ENCODE results near the gene BICD1. TPM values are rescaled to one million over a fixed set of nuclear protein-coding genes. Genes with fewer than 3 reads are reported as not detected.
"Not testable (repeated sequence)": the region's sequence is repeated elsewhere in the genome, so short reads cannot be mapped to it uniquely, and the experiment has no call there.

BICD1 gene
- polyA plus RNA-seq, 2 of the 4 experiments (the other 2 are of a cell fraction), result 13.0 to 24.3 TPM

DNA sequence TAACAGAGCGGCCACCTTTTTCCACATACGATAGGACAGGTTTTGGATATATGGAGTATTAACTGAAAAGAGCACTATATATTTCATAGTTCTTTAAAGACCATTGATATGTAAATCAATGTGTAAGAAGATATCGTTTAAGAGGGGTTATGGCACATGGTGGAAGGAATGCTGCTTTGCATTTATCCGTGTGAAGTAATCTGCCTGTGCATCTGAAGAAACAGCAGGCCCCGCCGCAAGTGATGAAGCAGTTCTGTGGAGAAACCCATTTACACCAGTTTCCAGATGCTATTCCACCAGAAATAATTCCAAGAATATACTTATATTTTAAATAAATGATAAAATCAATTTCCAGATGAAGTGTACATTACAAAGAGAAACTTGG is 72.4 kb downstream of the BICD1 start:
- no peaks in the 10 kb centered on the region for H3K9me3 ChIP-seq
- no peak for TF ChIP-seq BHLHE40 (IDR thresholded peaks at IDR 0.05; ENCODE audit: low read depth, low read length)
- no peak for TF ChIP-seq FOSB (CRISPR knock-in tag; IDR thresholded peaks at IDR 0.05)
- TF ChIP-seq EHMT2 (IDR thresholded peaks at IDR 0.05; ENCODE audit: low read depth), result no peak
- no peak for TF ChIP-seq JUN (IDR thresholded peaks at IDR 0.05)
- TF ChIP-seq TP53 (CRISPR knock-in tag; IDR thresholded peaks at IDR 0.05), result no peak
- no peak for TF ChIP-seq ESRRA (IDR thresholded peaks at IDR 0.05; ENCODE audit: borderline replicate concordance, low read length)
- no peak for TF ChIP-seq RNF2 (IDR thresholded peaks at IDR 0.05; ENCODE audit: borderline replicate concordance, low read depth)
- no peak for TF ChIP-seq MAFK (IDR thresholded peaks at IDR 0.05; ENCODE audit: partially characterized antibody)
- no peak for TF ChIP-seq POLR2AphosphoS2 (conservative IDR thresholded peaks at IDR 0.05; ENCODE audit: low read length)
- TF ChIP-seq KDM1A (IDR thresholded peaks at IDR 0.05; ENCODE audit: low read depth), result no peak
- TF ChIP-seq RARB (CRISPR knock-in tag; IDR thresholded peaks at IDR 0.05), result no peak
- TF ChIP-seq, protein P1, sequence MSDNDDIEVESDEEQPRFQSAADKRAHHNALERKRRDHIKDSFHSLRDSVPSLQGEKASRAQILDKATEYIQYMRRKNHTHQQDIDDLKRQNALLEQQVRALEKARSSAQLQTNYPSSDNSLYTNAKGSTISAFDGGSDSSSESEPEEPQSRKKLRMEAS (IDR thresholded peaks at IDR 0.05), result no peak
- H3K4me2 ChIP-seq, result no peak overlapping the region
- POLR2A ChIA-PET, result no interaction called here
- H3K4me3 ChIP-seq, result no peak overlapping the region
- no peaks in the 10 kb centered on the region for H3K4me1 ChIP-seq
- WGBS (ENCODE audit: missing lambda C conversion rate), result 79% methylated on average over 6 of the region's 6 CpGs
- FAIRE-seq, result no peak
- no peak for ATAC-seq
- CTCF ChIA-PET, result no interaction called here
- H3K27ac ChIP-seq, result no peak overlapping the region
- DNase-seq (ENCODE audit: low read depth in 1 of 2, low spot score in 1 of 2), result no peak

DNA sequence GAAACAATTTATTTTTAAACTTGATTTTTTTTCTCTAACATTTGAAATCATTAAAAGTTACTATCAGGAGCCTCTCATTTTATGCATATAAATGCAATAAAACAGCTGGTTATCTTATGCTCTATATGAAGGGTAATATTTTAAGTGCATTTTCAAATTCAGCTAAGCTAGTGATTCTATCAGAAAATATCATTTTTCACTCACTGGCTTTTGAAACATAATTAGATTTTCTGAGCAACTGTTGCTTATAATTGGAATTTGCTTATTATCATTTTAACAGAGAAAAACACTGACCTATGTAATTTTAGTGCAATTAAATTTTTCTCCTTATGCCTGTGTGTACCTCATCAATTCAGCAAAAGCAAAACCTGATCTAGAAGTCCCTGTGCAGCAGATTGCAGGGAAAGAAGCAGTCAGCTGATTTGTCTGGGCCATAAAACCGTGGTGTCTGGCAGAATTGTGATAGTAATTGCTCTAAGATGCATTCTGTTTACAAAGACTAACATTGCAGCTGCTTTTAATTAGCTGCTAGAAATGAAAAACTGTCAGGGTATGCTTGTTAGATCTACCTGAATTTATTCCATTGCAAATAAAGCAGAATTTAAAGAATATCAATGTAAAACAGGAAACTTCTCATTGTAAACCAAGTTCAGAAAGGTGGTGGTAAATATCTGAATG is 75.0 kb downstream of the BICD1 start:
- H3K9me3 ChIP-seq, result no peaks in the 10 kb centered on the region
- no peaks in the 10 kb centered on the region for H3K4me1 ChIP-seq
- TF ChIP-seq, protein P2, sequence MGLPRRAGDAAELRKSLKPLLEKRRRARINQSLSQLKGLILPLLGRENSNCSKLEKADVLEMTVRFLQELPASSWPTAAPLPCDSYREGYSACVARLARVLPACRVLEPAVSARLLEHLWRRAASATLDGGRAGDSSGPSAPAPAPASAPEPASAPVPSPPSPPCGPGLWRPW (IDR thresholded peaks at IDR 0.05), result no peak
- ATAC-seq (no peak), FAIRE-seq (no peak), DNase-seq (ENCODE audit: low read depth in 1 of 2, low spot score in 1 of 2) (no peak)
- H3K4me3 ChIP-seq, result no peak overlapping the region
- 82% methylated on average over 1 of the region's 1 CpG for WGBS (ENCODE audit: missing lambda C conversion rate)
- H3K27ac ChIP-seq, result no peak overlapping the region
- no peak overlapping the region for H3K4me2 ChIP-seq
- ChIA-PET POLR2A (no interaction called here), CTCF (interaction anchor here (1.1 to 1.6 kb wide), 2 partner anchors 26 to 47 kb away, joined by 3 to 4 read pairs; no protein-coding TSS in a partner anchor)

DNA sequence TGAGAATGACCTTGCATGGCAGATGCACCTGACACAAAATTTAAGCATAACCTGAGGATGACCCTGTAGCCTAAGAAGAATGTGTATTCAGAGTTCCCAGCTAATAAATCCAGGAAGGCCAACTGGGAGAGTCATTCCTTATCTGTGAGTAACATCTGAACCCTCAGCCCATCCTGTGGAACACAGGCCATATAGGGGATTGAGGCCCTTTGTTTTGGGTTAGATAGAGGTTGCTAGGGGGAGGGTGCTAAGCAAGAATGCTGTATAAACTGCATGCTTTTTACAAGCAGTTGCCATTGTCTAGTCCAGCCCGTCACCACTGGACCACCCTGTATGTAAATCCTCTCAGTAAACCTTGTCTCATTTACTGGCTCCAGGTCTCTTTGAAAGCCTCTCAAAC is 77.0 kb downstream of the BICD1 start:
- no peak for FAIRE-seq
- peak in 1 of 2 experiments; percentile 59 for DNase-seq (ENCODE audit: low read depth in 1 of 2, low spot score in 1 of 2)
- WGBS (ENCODE audit: missing lambda C conversion rate), result 83% methylated on average over 1 of the region's 1 CpG
- peak in 1 of 2 experiments; percentile 48; a peak in 2 of 6 replicates for ATAC-seq
- TF ChIP-seq GATA3 (IDR thresholded peaks at IDR 0.05; ENCODE audit: borderline replicate concordance) (peak; percentile 43; the same call in 1 of the 2 replicates), EHMT2 (IDR thresholded peaks at IDR 0.05; ENCODE audit: low read depth) (no peak), HDAC2 (IDR thresholded peaks at IDR 0.05) (no peak)
- H3K4me2 ChIP-seq, result no peak overlapping the region
- ChIA-PET CTCF (no interaction called here), POLR2A (no interaction called here)
- H3K9me3 ChIP-seq, result no peaks in the 10 kb centered on the region
- no peak overlapping the region for H3K4me3 ChIP-seq
- no peak overlapping the region for H3K27ac ChIP-seq
- peaks cover 8% of the 10 kb centered on the region; the same call in 1 of the 3 replicates for H3K4me1 ChIP-seq

DNA sequence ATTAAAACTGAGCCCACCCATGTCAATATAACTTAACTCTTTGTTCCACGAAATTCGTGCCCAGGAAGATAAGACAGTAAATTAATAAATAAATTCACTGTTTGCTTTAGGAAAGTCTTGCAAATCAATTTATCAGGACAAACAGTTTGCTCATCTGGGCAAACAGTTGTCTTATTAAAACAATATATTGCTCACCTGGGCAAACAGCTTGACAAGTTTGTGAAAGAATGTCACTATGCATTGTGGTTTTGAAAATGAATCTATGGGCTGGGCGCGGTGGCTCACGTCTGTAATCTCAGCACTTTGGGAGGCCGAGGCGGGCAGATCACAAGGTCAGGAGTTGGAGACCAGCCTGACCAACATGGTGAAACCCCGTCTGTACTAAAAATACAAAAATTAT is 80.5 kb downstream of the BICD1 start:
- peak overlapping the region; percentile 11; the same call in 1 of the 3 replicates for H3K4me2 ChIP-seq
- FAIRE-seq; H3K9me3 ChIP-seq; H3K4me3 ChIP-seq; ATAC-seq; H3K27ac ChIP-seq; CTCF ChIA-PET; H3K4me1 ChIP-seq; POLR2A ChIA-PET; TF ChIP-seq FOSL2 (IDR thresholded peaks at IDR 0.05): not testable (repeated sequence)
- TF ChIP-seq FOSL2 (CRISPR knock-in tag; IDR thresholded peaks at IDR 0.05), result peak; percentile 62
- peak; percentile 78; the same call in 1 of the 2 replicates for TF ChIP-seq GATA3 (IDR thresholded peaks at IDR 0.05; ENCODE audit: borderline replicate concordance)
- TF ChIP-seq JUNB (IDR thresholded peaks at IDR 0.05), result 0 out of 2 replicates have a peak, but pooled peaks have one; percentile 25
- DNase-seq (ENCODE audit: low read depth in 1 of 2, low spot score in 1 of 2), result peak in 1 of 2 experiments; percentile 29
- 38% methylated on average over 8 of the region's 8 CpGs for WGBS (ENCODE audit: missing lambda C conversion rate)
